Esophagus squamous epithelium (tissue), 4 donors: Measurements from ENCODE around the gene IGBP1.

Experiments used
- POLR2A ChIP-seq, 4 donors: fragments of 450-650 bp; IDR thresholded peaks; one replicate each; pipeline ENCODE4 v1.6.1; 2017; ENCODE audit warnings: antibody characterized with exemption in 4 of 4, mild to moderate bottlenecking in 4 of 4, moderate library complexity in 3 of 4
- TF ChIP-seq, protein P1 (sequence below), 6 experiments: fragments of 450-650 bp in 4 of 6; fragments of 200-600 bp in 2 of 6; sonication (generic) in 2 of 6; IDR thresholded peaks; one replicate each; pipeline ENCODE4 v1.5.1; 2016 to 2019; ENCODE audit warnings: antibody characterized with exemption in 6 of 6, mild to moderate bottlenecking in 4 of 6, moderate library complexity in 4 of 6

DNA sequence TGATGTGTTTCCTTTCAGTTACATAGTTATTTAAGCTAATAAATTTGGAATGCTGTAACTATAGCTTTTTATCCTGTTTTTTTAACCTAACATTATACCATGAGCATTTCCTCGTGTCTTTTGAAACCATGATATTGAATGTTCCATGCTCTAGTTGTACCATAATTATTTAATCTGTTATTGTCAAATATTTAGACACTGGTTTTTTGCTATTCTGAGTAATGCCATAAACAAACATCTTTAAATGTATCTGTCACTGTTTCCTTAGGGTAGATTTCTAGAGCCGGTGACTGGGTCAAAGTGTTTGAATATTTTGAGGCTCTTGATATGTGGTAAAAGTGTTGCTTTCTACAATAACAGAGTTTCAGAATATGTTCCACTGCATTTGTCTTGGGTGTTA, 5.4 kb downstream of the IGBP1 start:
- TF ChIP-seq, protein P1, sequence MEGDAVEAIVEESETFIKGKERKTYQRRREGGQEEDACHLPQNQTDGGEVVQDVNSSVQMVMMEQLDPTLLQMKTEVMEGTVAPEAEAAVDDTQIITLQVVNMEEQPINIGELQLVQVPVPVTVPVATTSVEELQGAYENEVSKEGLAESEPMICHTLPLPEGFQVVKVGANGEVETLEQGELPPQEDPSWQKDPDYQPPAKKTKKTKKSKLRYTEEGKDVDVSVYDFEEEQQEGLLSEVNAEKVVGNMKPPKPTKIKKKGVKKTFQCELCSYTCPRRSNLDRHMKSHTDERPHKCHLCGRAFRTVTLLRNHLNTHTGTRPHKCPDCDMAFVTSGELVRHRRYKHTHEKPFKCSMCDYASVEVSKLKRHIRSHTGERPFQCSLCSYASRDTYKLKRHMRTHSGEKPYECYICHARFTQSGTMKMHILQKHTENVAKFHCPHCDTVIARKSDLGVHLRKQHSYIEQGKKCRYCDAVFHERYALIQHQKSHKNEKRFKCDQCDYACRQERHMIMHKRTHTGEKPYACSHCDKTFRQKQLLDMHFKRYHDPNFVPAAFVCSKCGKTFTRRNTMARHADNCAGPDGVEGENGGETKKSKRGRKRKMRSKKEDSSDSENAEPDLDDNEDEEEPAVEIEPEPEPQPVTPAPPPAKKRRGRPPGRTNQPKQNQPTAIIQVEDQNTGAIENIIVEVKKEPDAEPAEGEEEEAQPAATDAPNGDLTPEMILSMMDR (IDR thresholded peaks at IDR 0.05): no peak
- no peak for TF ChIP-seq POLR2A (IDR thresholded peaks at IDR 0.05)
